ENCODE measurements around the gene WEE1. TPM values are rescaled to one million over a fixed set of nuclear protein-coding genes. Genes with fewer than 3 reads are reported as not detected.

Gene WEE1
- total and polyA plus RNA-seq, 10 of the 15 experiments (the other 5 are each of a cell fraction or from before 2014, with no cell fraction given), result 13.8 to 69.5 (median 45.4) TPM

- TF ChIP-seq ZNF207 (IDR thresholded peaks at IDR 0.05; ENCODE audit: borderline replicate concordance) (no peak), NR2C1 (IDR thresholded peaks at IDR 0.05) (no peak), KAT2A (conservative IDR thresholded peaks at IDR 0.05; ENCODE audit: control insufficient read depth, low read depth, low read length) (no peak), MTA3 (IDR thresholded peaks at IDR 0.05; ENCODE audit: borderline replicate concordance, low read length) (peak; percentile 77; the same call in 1 of the 2 replicates), NFIC (IDR thresholded peaks at IDR 0.05; ENCODE audit: low read depth, low read length) (peak; percentile 79; the same call in 1 of the 2 replicates), BCL3 (IDR thresholded peaks at IDR 0.05; ENCODE audit: borderline replicate concordance, insufficient read depth, low read depth, low read length, poor library complexity, severe bottlenecking) (peak; percentile 82), PKNOX1 (IDR thresholded peaks at IDR 0.05) (no peak), IRF4 (IDR thresholded peaks at IDR 0.05; ENCODE audit: low read depth, low read length) (0 out of 2 replicates have a peak, but pooled peaks have one; percentile 31), PML (IDR thresholded peaks at IDR 0.05; ENCODE audit: low read length) (peak; percentile 70; the same call in 1 of the 2 replicates), SMARCA5 (IDR thresholded peaks at IDR 0.05) (no peak), CREM (IDR thresholded peaks at IDR 0.05; ENCODE audit: low read depth) (peak; percentile 41; the same call in 1 of the 2 replicates), RAD21 (IDR thresholded peaks at IDR 0.05; ENCODE audit: insufficient read depth, low read depth, low read length) (peak; percentile 3; the same call in 1 of the 2 replicates), FOXK2 (IDR thresholded peaks at IDR 0.05) (no peak), POU2F2 (IDR thresholded peaks at IDR 0.05; ENCODE audit: borderline replicate concordance, low read depth, low read length) (peak; percentile 97), NBN (IDR thresholded peaks at IDR 0.05) (no peak), BRCA1 (IDR thresholded peaks at IDR 0.05; ENCODE audit: low read depth, low read length) (no peak), PAX5 (IDR thresholded peaks at IDR 0.05; ENCODE audit: borderline replicate concordance, low read depth, low read length) (peak; percentile 96), NFYA (IDR thresholded peaks at IDR 0.05; ENCODE audit: borderline replicate concordance, low read depth, low read length) (no peak), FOS (IDR thresholded peaks at IDR 0.05; ENCODE audit: borderline replicate concordance, extremely low read depth, insufficient read length) (no peak), IKZF1 (conservative IDR thresholded peaks at IDR 0.05) (peak; percentile 63; the same call in 1 of the 2 replicates), SMAD5 (IDR thresholded peaks at IDR 0.05; ENCODE audit: low read depth) (no peak)
- TF ChIP-seq, protein P1, sequence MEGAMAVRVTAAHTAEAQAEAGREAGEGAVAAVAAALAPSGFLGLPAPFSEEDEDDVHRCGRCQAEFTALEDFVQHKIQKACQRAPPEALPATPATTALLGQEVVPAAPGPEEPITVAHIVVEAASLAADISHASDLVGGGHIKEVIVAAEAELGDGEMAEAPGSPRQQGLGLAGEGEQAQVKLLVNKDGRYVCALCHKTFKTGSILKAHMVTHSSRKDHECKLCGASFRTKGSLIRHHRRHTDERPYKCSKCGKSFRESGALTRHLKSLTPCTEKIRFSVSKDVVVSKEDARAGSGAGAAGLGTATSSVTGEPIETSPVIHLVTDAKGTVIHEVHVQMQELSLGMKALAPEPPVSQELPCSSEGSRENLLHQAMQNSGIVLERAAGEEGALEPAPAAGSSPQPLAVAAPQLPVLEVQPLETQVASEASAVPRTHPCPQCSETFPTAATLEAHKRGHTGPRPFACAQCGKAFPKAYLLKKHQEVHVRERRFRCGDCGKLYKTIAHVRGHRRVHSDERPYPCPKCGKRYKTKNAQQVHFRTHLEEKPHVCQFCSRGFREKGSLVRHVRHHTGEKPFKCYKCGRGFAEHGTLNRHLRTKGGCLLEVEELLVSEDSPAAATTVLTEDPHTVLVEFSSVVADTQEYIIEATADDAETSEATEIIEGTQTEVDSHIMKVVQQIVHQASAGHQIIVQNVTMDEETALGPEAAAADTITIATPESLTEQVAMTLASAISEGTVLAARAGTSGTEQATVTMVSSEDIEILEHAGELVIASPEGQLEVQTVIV (IDR thresholded peaks at IDR 0.05; ENCODE audit: borderline replicate concordance, partially characterized antibody), result no peak
- TF ChIP-seq, protein P2, sequence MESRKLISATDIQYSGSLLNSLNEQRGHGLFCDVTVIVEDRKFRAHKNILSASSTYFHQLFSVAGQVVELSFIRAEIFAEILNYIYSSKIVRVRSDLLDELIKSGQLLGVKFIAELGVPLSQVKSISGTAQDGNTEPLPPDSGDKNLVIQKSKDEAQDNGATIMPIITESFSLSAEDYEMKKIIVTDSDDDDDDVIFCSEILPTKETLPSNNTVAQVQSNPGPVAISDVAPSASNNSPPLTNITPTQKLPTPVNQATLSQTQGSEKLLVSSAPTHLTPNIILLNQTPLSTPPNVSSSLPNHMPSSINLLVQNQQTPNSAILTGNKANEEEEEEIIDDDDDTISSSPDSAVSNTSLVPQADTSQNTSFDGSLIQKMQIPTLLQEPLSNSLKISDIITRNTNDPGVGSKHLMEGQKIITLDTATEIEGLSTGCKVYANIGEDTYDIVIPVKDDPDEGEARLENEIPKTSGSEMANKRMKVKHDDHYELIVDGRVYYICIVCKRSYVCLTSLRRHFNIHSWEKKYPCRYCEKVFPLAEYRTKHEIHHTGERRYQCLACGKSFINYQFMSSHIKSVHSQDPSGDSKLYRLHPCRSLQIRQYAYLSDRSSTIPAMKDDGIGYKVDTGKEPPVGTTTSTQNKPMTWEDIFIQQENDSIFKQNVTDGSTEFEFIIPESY (IDR thresholded peaks at IDR 0.05), result no peak
Observed at GRCh38 chr11:9615031-9615451, 41.6 kb downstream of the WEE1 start (continued).

Data from GM12878 (cell line).